HG02642 (cell line): ENCODE data around the gene C19orf67.

Source experiments
- ATAC-seq: cut with Tn5 transposase; IDR thresholded peaks from one replicate; pipeline ENCODE4 v1.9.1; 2021; ENCODE audit warnings: mild to moderate bottlenecking; ENCODE audit not compliant: unreplicated experiment, poor library complexity

Gene C19orf67

GRCh38 chr19:14111486-14111885 is 25.9 kb upstream of the C19orf67 start:
- ATAC-seq = no peak

GRCh38 chr19:14110650-14111049 is 25.1 kb upstream of the C19orf67 start:
- ATAC-seq = no peak

DNA sequence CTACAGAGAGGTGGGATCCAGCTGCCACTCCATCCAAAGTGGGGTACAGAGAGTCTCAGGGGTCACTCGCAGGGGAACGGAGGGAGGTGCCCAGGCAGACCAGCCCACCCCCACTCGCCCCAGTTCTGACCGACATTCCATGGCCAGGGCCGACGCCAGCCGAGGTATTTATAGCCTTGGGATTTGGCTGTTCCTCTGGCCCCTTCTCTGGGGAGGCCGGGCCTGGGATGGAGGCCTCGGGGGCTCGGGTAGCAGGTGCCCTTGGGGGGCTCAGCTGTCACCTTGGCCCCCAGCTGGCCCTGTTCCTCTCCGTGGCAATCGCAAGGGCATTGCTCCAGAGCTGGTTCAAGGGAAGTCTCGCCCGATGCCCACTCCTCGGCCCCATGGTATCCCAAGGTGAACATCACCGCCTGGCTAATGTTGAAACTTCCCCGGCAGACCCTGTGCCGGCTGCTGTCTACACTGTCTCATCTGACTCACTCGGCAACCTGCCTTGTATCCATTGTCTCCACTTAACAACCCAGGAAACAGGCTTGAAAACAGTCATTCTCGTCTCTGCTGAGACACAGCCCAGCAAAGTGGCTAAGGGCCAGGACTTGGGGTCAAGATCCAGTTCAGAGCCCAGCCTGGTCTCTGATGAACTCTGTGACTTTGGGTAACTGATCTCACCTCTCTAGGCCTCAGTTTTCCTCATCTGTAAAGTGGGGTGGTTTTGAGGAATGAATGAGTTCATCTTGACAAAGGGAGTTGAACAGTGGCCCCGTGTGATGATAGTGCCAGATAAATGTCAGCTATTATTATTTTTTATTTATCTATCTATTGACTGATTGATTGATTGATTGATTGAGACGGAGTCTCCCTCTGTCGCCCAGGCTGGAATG is 22.2 kb upstream of the C19orf67 start:
- ATAC-seq = no peak

DNA sequence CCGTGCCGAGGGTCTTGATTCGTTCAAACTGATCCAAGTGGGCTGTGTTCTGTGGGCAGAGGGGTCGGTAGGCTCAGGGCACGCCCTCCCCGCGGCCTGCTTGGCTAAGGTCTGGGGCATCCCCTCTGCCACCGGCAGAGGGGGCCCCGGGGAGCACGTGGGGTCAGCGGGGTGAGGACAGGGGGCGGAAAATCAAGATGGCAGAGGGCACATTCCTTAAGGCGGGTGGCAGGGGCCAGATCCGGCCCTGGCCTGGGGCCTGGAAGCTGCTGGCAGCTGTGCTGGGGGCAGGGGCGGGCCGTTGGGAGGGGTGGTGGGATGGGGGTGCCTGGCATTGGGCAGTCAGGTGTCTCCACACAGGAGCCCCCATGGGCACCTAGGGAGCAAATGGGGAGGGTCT is 21.3 kb upstream of the C19orf67 start:
- ATAC-seq = no peak

DNA sequence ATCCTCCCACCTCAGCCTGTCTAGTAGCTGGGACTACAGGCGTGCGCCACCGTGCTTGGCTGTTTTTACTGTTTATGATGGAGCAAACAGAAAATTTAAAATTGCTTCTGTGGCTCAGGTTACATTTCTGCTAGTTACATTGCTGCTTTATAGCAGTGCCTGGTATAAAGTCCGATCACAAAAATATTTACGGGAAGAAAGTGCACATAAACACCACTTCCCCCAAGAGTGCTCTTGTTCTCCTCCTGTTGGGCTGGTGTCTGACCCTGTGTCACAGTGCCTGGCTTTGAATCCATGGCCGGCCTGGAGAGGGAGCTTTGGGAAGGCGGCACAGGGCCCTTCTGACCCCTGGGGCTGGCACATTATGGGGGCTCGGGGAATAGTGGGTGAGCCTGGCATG is 20.1 kb upstream of the C19orf67 start:
- ATAC-seq = no peak

DNA sequence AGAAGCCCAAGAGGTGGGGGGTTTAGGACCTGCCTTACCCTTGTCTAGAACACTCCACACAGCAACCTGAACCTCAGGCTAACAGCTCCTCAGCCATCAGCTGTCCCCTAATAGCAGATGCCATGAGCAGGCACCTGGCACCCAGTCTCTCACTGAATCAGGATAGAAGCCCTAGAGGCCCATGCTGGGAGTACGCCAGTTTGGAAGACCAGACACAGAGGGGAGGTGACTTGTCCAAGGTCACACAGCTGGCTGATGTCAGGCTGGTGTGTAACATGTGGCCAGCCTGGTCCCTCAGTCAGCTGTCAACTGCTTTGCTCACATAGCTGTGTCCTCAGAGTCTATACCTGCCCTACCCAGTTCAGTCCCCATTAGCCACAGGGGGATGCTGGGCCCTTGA is 17.7 kb upstream of the C19orf67 start:
- ATAC-seq = no peak

GRCh38 chr19:14102756-14103155 is 17.2 kb upstream of the C19orf67 start:
- no peak for ATAC-seq

DNA sequence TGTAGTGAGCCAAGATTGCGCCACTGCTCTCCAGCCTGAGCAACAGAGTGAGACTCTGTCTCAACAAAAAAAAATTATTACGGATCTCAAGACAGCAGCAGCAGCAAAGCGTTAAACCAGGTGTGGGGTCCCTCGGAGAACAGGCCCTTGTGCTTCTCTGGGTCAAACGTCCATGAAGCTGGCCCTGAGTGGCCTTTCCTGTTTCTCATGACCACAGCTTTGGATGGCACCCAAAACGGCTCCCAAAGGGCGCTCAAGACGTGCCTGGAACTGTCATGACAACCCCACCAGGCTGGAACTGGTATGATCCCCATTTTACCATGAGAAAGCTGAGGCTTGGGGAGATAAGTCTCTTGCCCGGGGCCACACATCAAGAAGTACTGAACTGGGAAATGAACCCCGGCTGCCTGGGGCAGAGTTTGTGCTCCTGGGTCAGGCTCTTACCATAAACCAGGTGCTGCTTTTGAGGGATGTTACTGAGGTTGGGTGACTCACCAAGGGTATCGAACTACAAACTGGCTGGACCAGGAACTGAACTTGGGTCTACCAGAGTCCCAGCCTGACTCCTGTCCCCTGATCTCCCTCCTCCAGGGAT is 16.6 kb upstream of the C19orf67 start:
- no peak for ATAC-seq

GRCh38 chr19:14101003-14101545 is 15.5 kb upstream of the C19orf67 start:
- no peak for ATAC-seq

DNA sequence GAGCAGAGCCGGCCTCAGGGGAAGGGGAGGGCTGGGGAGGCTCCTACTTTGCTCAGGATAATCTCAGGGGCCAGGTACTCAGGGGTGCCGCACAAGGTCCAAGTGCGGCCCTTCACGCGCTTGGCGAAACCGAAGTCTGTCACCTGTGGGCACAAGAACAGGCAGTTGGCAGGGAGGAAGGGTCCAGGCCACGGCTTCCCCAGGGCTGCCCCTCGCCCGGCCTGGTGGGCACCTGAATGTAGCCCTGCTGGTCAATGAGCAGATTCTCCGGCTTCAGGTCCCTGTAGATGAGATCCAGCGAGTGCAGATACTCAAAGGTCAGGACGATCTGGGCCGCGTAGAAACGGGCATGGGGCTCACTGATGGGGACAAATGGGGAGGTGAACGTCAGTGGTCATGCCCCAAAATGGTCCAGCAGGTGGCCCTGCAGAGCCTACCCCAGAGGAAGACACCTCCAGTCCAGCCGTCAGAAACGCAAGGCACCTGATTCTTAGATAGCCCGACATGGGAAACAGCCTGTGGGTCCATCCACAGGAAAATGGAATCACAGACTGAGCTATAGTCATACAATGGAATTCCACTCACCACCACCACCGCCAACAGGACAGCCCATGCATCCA is 12.1 kb upstream of the C19orf67 start:
- ATAC-seq = no peak

- no peak for ATAC-seq
These were observed 10.8 kb upstream of the C19orf67 start for GRCh38 chr19:14096272-14096992.

- ATAC-seq = no peak
These were observed 9.3 kb upstream of the C19orf67 start for GRCh38 chr19:14094854-14095253.

- no peak for ATAC-seq
These were observed 7.7 kb upstream of the C19orf67 start for GRCh38 chr19:14093117-14093823.

GRCh38 chr19:14091813-14092462 is 6.4 kb upstream of the C19orf67 start:
- peak; percentile 6 for ATAC-seq

DNA sequence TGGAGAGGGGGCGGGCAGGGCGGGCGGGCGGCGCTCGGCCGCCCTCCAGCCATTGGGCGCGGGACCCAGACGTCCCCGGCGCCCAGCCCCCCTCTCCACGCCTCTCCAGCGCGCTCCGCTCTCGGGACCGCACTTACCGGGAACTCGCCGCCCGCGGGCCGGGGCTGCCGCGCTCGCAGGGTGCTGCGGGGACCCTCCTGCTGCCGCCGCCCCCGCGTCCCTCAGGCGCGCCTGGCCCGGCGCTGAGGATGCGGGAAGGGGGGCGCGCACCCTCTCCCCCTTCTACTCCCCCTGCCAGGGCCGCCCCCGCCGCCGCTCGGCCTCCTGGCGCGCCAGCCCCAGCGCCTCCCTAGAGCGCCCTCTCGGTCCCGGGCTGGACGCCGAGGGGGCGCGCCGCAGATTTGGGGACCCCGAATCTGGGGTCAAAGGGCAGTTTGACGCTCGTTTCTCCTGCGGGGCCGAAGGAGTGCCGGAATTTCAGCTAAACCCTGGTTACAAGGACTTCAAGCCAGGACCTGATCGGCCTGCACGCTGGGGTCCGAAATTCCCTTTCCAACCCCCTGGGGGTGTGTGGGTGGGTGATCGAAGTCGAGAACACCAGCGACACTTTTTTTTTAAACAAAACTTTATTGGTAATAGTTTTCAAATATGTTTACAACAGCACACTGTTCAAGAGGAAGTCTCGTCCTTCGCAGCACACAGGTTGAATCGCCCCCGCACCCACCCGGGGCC is 5.7 kb upstream of the C19orf67 start:
- ATAC-seq = peak; percentile 65

DNA sequence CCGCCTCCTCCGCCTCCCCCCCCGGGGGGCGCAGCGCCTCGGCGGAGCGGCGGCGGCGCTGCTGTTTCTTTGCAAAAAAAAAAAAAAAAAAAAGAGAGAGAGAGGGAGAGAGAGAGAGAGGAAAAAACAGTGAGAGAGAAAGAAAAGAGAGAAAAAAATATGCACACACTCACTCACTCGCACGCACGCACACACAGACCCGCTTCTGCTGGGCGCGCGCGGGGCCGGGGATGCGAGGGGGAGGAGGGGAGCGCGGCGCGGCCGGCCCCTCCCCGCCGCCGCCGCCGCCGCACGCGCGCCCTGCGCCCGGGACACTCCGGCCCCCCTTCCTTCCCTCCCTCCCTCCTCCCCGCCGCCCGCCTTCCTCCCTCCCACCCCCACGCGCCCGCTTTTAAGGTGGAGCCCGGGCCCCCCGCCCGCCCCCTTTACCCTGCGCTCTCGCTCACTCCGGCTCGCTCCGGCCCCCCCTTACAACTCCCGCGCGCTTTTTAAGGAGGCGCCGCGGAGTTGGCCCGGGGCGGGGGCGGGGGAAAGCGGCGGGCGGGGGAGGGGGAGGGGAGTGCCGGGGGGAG is 5.0 kb upstream of the C19orf67 start, which contains the start of gene SAMD1:
TSS of gene SAMD1 (minus strand) at position 243 of the 572 bp plus-strand sequence.
- peak; percentile 49 for ATAC-seq

DNA sequence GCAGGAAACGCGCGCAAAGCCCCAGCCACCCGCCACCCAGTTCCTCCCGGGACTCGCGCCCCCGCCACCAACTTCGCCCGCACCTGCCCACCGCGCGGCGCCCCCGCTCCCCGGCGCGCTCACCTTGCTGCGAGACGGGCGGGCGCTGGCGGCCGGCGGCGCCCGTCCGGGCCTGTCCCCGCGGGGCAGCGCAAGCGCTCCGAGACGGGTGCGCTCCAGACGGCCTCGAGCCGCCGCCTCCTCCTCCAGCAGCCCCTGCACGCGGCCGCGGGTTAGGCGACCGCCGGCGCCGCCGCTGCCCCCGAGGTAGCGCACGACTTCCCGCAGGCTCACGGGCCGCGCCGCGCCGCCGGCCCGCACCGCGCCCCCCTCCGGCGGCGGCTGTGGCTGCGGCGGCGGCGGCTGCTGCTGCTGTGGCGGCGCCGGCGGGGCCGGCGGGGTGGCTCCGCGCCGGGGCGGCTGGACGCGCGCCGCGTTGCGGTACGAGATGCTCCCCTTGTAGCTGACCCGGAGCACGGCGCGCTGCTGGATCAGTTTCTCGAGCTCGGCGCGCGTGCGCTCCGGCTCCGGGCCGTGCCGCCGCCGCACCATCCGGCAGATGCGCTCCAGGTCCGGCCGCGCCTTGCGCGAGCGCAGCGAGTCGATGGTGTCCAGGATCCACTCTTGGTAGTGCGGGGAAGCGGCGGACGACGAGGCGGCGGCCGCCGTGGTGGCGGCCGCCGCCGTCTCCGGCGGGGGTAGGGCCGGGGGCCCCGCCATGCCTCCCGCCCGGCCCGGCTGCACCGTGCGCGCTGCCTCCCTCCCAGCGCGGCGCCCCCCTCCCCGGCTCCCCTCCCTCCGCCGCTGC is 4.3 kb upstream of the C19orf67 start:
- ATAC-seq = peak; percentile 20

DNA sequence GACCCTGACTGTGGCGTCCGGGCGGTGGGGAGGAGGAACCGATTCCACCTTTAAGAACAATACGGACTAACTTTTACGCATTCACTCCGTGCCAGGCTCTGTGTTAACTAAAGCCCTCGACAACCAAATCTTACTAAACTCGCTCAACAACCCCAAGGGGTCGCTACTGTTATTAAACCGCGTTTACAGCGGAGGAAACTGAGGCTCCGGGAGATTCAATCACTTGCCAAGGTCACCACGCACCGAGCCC is 3.8 kb upstream of the C19orf67 start:
- ATAC-seq = no peak
